DMS153 (cell line): Measurements from ENCODE around the gene CCDC66.
"Not testable (repeated sequence)": the region's sequence is repeated elsewhere in the genome, so short reads cannot be mapped to it uniquely, and the experiment has no call there.

ENCODE experiments used
- DNase-seq: peaks from one replicate; lab custom pipeline; 2025; lab: John Stamatoyannopoulos, UW

CCDC66 gene

DNA sequence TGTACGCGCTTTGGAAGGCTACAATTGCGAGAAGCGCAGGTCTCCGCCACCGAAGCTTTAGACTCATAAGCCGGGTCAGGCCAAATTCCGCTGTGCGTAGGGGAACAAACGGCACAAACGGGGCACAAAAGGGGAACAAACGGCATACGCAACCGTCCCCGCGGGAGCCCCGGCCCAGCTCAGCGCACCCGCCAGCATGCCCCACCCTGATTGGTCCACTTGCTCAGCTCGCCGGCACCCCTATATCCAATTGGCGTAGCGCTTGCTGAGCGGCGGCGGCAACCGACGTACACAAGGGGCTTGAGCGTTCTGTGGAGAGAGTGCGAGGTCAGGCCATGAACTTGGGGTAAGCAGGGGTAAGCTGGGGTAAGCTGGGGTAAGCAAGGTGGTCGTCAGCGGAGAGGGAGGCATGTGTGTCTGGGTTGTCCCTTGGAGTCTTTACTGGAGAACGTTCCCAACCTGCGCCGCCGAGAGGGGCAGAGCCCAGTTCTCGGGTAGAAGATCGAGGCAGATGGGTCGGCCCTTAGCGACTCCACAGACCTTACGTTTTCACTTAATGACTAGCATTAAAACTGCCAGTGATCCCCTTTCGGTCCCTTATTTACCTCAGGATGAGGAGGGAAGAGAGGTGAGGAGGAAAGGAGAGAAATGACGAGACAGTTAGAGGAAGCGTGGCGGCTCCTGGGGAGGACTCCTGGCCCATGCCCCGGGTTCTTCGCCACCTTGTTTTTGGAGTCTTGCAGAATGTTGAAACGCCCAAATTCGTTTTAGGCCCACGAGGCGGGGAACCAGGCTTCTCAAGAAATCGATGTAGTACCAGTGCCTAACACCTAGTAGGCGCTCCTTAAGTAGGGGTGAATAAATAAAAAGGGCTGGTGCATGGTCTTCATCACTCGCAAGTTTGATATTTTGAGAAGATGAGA is at the start of gene CCDC66:
TSS of gene CCDC66 (plus strand) at position 268 of the 923 bp plus-strand sequence. CDS start at position 336, 68 bp downstream.
- DNase-seq = peak; percentile 66

DNA sequence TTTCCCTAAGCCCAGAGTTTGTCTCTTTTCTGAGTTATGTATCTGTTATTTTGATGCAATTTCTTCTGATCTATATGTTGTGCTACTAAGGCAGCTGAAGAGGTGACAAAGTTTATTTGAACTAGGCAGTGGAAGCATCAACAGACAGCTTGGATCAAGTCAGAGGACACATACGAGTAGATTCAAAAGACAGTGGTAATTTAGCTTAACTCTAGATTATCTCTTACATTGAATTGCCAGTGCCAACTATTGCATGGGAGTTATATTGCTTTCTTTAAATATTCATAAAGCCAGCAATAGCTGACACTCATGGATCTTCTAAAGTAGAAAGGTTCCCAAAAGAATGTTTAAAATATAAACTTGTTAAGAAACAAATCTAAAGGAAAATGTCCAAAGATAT is 37.3 kb upstream of the CCDC66 start:
- DNase-seq = no peak

GRCh38 chr3:56522374-56522773 is 34.6 kb upstream of the CCDC66 start:
- no peak for DNase-seq

DNA sequence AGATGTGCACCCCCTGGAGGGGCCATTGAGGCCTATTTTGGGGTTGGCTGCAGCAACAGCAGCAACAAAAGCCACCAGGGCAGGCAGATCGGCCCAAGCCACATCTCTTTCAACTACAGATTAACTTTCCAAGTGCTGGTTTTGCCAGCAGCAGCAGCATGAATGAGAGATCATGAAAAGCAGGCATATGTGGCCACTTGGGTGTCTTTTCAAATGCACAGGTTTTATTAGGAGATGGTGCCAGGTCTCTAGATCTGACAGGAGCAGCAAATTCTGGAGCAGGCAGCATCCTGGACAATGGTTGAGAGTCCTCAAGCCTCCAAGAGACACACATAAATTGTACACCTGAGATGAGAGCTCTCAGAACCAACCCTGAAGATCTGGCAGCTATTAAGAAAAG is 31.7 kb upstream of the CCDC66 start:
- no peak for DNase-seq

- no peak for DNase-seq
Measured at GRCh38 chr3:56536735-56537134, 20.2 kb upstream of the CCDC66 start.

- DNase-seq = no peak
Measured at GRCh38 chr3:56547486-56547885, 9.5 kb upstream of the CCDC66 start.

- DNase-seq = no peak
Measured at GRCh38 chr3:56557831-56558170, 826 bp downstream of the CCDC66 start.

GRCh38 chr3:56573501-56573900 is 16.5 kb downstream of the CCDC66 start:
- no peak for DNase-seq

GRCh38 chr3:56581941-56582340 is 25.0 kb downstream of the CCDC66 start:
- not testable (repeated sequence) for DNase-seq

DNA sequence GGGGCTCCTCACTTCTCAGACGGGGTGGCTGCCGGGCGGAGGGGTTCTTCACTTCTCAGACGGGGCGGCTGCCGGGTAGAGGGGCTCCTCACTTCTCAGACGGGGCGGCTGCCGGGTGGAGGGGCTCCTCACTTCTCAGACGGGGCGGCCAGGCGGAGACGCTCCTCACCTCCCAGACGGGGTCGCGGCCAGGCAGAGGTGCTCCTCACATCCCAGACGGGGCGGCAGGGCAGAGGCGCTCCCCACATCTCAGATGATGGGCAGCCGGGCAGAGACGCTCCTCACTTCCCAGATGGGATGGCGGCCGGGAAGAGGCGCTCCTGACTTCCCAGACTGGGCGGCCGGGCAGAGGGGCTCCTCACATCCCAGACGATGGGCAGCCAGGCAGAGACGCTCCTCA is 27.3 kb downstream of the CCDC66 start:
- DNase-seq = not testable (repeated sequence)

DNA sequence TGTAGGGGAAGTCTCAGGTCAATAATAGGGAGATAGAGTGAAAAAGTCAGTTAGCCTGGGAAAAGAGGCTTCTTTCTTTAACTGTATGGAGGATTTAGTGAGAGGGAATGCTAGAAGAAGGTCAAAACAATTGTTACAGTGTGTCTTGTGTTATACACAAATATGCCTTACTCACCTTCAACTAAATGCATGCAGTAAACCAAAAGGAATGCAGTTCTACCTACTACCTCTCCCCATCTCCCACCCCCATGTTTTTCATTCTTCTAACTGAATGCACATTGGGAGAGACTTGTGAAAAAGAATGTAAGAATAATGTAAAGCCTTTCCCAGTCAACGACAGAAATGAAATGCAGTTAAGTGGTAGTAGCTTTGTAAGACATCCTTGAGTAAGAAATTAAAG is 33.8 kb downstream of the CCDC66 start:
- no peak for DNase-seq

DNA sequence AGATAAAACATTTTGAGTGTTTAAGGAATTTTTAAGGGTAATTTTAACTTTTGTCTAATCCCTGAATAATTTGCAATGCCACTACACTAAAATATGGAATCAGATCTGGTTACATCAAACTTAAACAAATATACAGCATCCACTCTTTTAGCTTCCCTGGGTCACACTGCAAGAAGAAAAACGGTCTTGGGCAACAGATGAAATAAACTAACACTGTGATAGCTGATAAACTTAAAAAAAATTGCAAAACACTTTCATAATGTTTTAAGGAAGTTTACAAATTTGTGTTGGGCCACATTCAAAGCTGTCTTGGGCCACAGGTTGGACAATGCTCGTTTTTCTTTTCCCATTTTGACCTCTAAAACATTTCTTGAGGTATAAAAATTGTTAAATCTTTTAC is 34.3 kb downstream of the CCDC66 start:
- DNase-seq = no peak

GRCh38 chr3:56593455-56594158 is 36.6 kb downstream of the CCDC66 start:
- DNase-seq = peak; percentile 58

DNA sequence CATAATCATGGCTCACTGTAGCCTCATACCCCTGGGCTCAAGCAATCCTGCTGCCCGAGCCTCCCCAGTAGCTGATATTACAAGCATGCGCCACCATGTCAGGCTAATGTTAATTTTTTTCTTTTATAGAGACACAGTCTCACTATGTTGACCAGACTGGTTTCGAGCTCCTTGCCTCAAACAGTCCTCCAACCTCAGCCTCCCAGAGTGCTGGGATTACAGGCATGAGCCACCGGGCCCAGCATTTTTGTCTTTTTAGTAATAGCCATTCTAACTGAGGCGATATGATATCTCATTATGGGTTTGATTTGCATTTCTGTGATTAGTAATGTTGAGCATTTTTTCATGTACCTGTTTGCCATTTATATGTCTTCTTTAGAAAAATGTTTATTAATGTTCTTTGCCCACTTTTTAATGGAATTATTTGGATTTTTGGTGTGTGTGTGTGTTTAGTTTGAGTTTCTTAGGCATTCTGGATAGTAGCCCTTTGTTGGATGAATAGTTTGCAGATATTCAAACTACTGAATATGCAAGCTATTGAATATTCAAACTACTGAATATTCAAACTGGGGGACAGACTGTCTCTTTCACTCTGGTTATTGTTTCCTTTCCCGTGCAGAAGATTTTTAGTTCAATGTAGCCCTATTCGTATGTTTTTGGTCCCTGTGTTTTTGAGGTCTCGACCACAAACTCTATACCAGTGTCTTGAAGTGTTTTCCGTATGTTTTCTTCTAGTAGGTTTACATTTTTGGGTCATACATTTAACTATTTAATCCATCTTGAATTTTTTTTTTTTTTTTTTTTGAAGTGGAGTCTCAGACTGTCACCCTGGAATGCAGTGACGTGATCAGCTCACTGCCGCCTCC is 39.2 kb downstream of the CCDC66 start:
- DNase-seq = no peak

GRCh38 chr3:56608479-56608878 is 51.5 kb downstream of the CCDC66 start:
- not testable (repeated sequence) for DNase-seq

GRCh38 chr3:56610669-56611335 is 53.8 kb downstream of the CCDC66 start:
- no peak for DNase-seq

- no peak for DNase-seq
Measured at GRCh38 chr3:56611364-56611763, 54.4 kb downstream of the CCDC66 start.

DNA sequence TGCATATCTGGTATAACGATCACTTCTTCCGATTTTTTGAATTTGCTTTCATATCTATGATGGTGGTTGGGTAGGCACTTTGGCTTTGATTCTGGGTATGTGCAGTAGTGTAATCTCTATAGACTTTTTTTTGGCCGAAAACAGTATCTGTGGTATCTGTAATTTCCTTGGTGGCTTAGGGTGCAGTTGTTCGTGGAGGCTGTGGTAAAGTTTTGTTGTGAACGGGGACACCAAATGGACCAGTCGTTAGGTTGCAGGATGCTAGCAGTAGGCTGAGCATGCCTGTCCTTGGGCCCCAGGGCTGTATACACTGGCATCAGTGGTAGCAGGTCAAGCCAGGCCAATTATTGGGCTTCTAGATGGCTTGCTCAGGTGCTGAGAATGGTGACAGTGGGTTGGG is 55.2 kb downstream of the CCDC66 start:
- no peak for DNase-seq

GRCh38 chr3:56613016-56613415 is 56.0 kb downstream of the CCDC66 start:
- DNase-seq = no peak

DNA sequence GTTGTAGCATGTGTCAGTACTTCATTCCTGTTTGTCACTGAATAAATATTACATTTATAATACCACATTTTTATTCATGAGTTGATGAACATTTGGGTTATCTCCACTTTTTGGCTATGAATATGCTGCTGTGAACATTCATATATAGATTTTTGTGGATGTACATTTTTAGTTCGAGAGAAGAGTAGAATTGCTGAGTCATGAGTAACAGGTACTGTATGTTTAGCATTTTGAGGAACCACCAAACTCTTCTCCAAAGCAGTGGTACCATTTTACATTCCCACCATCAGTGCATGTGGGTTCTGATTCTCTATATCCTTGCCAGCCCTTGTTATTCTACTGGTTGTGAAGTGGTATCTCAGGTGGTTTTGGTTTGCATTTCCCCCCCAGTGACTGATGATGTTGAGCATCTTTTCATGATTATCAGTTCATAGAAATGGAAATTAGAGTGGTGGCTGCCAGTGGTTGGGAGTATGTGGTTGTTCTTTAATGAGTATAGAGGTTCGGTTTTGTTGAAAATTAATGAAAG is 59.6 kb downstream of the CCDC66 start:
- no peak for DNase-seq

DNA sequence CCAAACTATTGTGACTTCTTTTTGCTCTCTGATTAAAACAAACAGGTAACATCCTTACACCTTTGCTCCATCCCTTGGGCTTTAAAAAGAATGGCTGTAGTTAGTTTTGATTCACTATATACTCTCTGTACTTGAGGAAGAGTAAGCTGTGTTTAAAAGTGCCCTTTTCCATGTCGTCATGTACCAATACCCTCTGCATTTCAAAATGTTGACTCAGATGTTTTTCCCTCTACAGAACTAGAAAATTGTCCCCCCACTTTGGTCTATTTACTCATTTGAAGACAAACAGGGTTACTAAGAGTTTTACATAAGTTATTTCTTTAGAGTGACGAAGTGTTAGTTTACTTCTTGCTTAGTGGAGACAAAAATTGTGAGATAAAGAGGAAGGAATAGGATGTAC is 63.4 kb downstream of the CCDC66 start:
- DNase-seq = no peak

GRCh38 chr3:56621681-56622080 is 64.7 kb downstream of the CCDC66 start:
- no peak for DNase-seq
